GM12878 (cell line): ENCODE results near the gene IVD. TPM values are rescaled to one million over a fixed set of nuclear protein-coding genes. Genes with fewer than 3 reads are reported as not detected.

Source experiments
- ATAC-seq: fragments of 200-7000 bp; cut with Tn5 transposase; 3 replicates; pipeline ENCODE4 v1.9.1; 2020; ENCODE audit warnings: mild to moderate bottlenecking, moderate library complexity
- BruUV-seq: library from RNA; stranded (reverse); fragments of 400-500 nt; replicated peaks from 2 replicates; lab custom pipeline; 2021; lab: Mats Ljungman, UMichigan
- CTCF ChIA-PET: fragments of 300-600 bp; sonication (Branson Sonifier 250); formaldehyde crosslinking; extraction: SDS; loops from one replicate; lab custom pipeline; 2021; ENCODE audit warnings: inconsistent platforms; lab: Yijun Ruan, JAX
- POLR2A ChIA-PET: fragments of 350-600 bp; formaldehyde crosslinking; extraction: SDS; loops from one replicate; lab custom pipeline; 2021; ENCODE audit warnings: inconsistent platforms; lab: Charles Lee
- RAD21 ChIA-PET: fragments of 300-600 bp; sonication (Branson Sonifier 250); formaldehyde crosslinking; loops from one replicate; lab custom pipeline; 2023; ENCODE audit warnings: antibody characterized with exemption; ENCODE audit not compliant: unreplicated experiment; lab: Charles Lee
- SMC1A ChIA-PET: fragments of 300-600 bp; sonication (Branson Sonifier 250); formaldehyde crosslinking; loops from one replicate; lab custom pipeline; 2023; ENCODE audit not compliant: unreplicated experiment, uncharacterized antibody; lab: Charles Lee
- DNase-seq: peaks from one replicate; pipeline ENCODE4 v3.0.0-alpha.2; 2011; ENCODE audit warnings: low read depth, low spot score
- FAIRE-seq: peaks from 3 replicates; lab custom pipeline; 2011; peaks lifted over from hg19 to GRCh38; lab: Jason Lieb, UNC
- H2AFZ ChIP-seq: 2 replicates; pipeline ENCODE4 v1.6.0; 2011; ENCODE audit warnings: low read depth, low read length, control low read depth; ENCODE audit not compliant: control insufficient read depth
- H3K27ac ChIP-seq: 2 replicates; pipeline ENCODE4 v1.5.1; 2011; ENCODE audit warnings: control low read depth; ENCODE audit not compliant: control insufficient read depth, insufficient read depth
- H3K27me3 ChIP-seq, 2 experiments: replicated peaks in 1 of 2; 2 replicates each; pipeline versions ENCODE4 v1.6.0 to v1.6.1; 2011; ENCODE audit warnings: low read length in 1 of 2; ENCODE audit not compliant: control insufficient read depth in 2 of 2, insufficient read depth in 2 of 2
- H3K36me3 ChIP-seq, 2 experiments: 2 replicates each; pipeline ENCODE4 v1.5.1; 2011; ENCODE audit warnings: low read length in 1 of 2; ENCODE audit not compliant: control insufficient read depth in 2 of 2, insufficient read depth in 2 of 2
- H3K4me1 ChIP-seq: 2 replicates; pipeline ENCODE4 v1.6.1; 2011; ENCODE audit warnings: mild to moderate bottlenecking, low read length, moderate library complexity, mixed read lengths; ENCODE audit not compliant: control insufficient read depth, insufficient read depth
- H3K4me2 ChIP-seq: 2 replicates; pipeline ENCODE4 v1.6.0; 2011; ENCODE audit warnings: control low read depth; ENCODE audit not compliant: control insufficient read depth, insufficient read depth
- H3K4me3 ChIP-seq: fragments of 200-600 bp; sonication (generic); 2 replicates; pipeline ENCODE4 v1.5.1; 2016
- H3K79me2 ChIP-seq: 2 replicates; pipeline ENCODE4 v1.6.0; 2011; ENCODE audit warnings: low read length; ENCODE audit not compliant: control insufficient read depth, insufficient read depth
- H3K9ac ChIP-seq: 2 replicates; pipeline ENCODE4 v1.8.0; 2011; ENCODE audit warnings: low read length, control low read depth, mixed read lengths; ENCODE audit not compliant: control insufficient read depth, insufficient read depth
- H3K9me3 ChIP-seq: replicated peaks from 3 replicates; pipeline ENCODE4 v1.5.1; 2011; ENCODE audit warnings: mild to moderate bottlenecking, low read length; ENCODE audit not compliant: control insufficient read depth, insufficient read depth
- H4K20me1 ChIP-seq: 2 replicates; pipeline ENCODE4 v1.6.0; 2011; ENCODE audit not compliant: control insufficient read depth, insufficient read depth
- ASH2L ChIP-seq: fragments of 300-600, 200-600 bp; sonication (generic); IDR thresholded peaks from 2 replicates; pipeline ENCODE4 v1.6.1; 2017; ENCODE audit warnings: low read depth, mild to moderate bottlenecking, borderline replicate concordance
- WGBS: methylation state at CpG from one replicate; pipeline ENCODE4 v1.1.6; 2016; ENCODE audit warnings: low lambda C conversion rate; ENCODE audit not compliant: insufficient replicate concordance, insufficient coverage; ENCODE audit errors: missing lambda C conversion rate; 5-methylcytosine and 5-hydroxymethylcytosine counted together
- in situ Hi-C: fragments of 300-500 bp; cut with MboI; formaldehyde crosslinking; loops from 9 replicates; pipeline ENCODE4 v1.14.3; 2018; ENCODE audit warnings: mixed read lengths
- intact Hi-C: fragments of 100-400 bp; cut with micrococcal nuclease; formaldehyde crosslinking; loops from one replicate; pipeline ENCODE4 v1.14.2; 2022; ENCODE audit not compliant: unreplicated experiment
- polyA plus RNA-seq, 11 experiments: library from polyadenylated mRNA; depleted of rRNA in 4 of 11; unstranded in 6 of 11; stranded (reverse) in 5 of 11; fragments of >200 nt; fragmentation: Nextera tagmentation in 4 of 11; fragmentation: Illumina TruSeq in 1 of 11; extraction: Ambion mirVana in 4 of 11; extraction: Trizol in 1 of 11; gene quantifications; 1 replicate in 1 of 11; 2 replicates in 10 of 11; pipeline versions ENCODE4 v1.2.1 to v1.2.3, GENCODE V29; 2011 to 2016; ENCODE audit warnings: inconsistent platforms in 2 of 11, missing spikeins in 2 of 11, low read depth in 1 of 11
- total RNA-seq, 4 experiments: library from RNA; depleted of rRNA in 3 of 4; stranded (reverse); fragments of >200 nt in 3 of 4; fragmentation: Illumina TruSeq in 1 of 4; extraction: Trizol in 1 of 4; gene quantifications; 2 replicates each; pipeline versions ENCODE4 v1.2.1 to v1.2.3, GENCODE V29; 2013 to 2021
- TF ChIP-seq, protein P1 (sequence below): IDR thresholded peaks from 2 replicates; pipeline ENCODE4 v1.6.1; 2012; ENCODE audit warnings: mild to moderate bottlenecking, low read depth, low read length

IVD gene
- total and polyA plus RNA-seq, 10 of the 15 experiments (the other 5 are each of a cell fraction or from before 2014, with no cell fraction given): 5.3 to 59.8 (median 45.7) TPM

GRCh38 chr15:40365016-40365415 lies 40.6 kb upstream of the IVD start:
- H3K9me3 ChIP-seq: no peaks in the 10 kb centered on the region
- ChIA-PET CTCF (interaction anchor here (0.7 to 7.5 kb wide), 8 partner anchors 13 to 86 kb away, joined by 3 to 58 read pairs (median 6); partner anchors contain the start of gene IVD), RAD21 (interaction anchor here (1.2 kb wide), 1 partner anchor 43 kb away, joined by 3 read pairs; no protein-coding TSS in a partner anchor), SMC1A (no interaction called here), POLR2A (interaction anchor here (0.5 kb wide), 1 partner anchor 60 kb away, joined by 3 read pairs; no protein-coding TSS in a partner anchor)
- H3K27ac ChIP-seq: no peak overlapping the region
- FAIRE-seq (no peak), ATAC-seq (no peak), DNase-seq (no peak)
- no peaks in the 10 kb centered on the region for H4K20me1 ChIP-seq
- BruUV-seq: no TSS peak
- intact Hi-C loops (no loop called here), in situ Hi-C loops (no loop called here)
- H3K4me1 ChIP-seq: peaks cover 8% of the 10 kb centered on the region
- H3K4me3 ChIP-seq: no peak overlapping the region
- no peak overlapping the region for H3K9ac ChIP-seq
- no peaks in the 10 kb centered on the region for H3K36me3 ChIP-seq
- TF ChIP-seq, protein P1, sequence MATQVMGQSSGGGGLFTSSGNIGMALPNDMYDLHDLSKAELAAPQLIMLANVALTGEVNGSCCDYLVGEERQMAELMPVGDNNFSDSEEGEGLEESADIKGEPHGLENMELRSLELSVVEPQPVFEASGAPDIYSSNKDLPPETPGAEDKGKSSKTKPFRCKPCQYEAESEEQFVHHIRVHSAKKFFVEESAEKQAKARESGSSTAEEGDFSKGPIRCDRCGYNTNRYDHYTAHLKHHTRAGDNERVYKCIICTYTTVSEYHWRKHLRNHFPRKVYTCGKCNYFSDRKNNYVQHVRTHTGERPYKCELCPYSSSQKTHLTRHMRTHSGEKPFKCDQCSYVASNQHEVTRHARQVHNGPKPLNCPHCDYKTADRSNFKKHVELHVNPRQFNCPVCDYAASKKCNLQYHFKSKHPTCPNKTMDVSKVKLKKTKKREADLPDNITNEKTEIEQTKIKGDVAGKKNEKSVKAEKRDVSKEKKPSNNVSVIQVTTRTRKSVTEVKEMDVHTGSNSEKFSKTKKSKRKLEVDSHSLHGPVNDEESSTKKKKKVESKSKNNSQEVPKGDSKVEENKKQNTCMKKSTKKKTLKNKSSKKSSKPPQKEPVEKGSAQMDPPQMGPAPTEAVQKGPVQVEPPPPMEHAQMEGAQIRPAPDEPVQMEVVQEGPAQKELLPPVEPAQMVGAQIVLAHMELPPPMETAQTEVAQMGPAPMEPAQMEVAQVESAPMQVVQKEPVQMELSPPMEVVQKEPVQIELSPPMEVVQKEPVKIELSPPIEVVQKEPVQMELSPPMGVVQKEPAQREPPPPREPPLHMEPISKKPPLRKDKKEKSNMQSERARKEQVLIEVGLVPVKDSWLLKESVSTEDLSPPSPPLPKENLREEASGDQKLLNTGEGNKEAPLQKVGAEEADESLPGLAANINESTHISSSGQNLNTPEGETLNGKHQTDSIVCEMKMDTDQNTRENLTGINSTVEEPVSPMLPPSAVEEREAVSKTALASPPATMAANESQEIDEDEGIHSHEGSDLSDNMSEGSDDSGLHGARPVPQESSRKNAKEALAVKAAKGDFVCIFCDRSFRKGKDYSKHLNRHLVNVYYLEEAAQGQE: no peak
- TF ChIP-seq ASH2L: no peak
- H3K27me3 ChIP-seq: no peaks in the 10 kb centered on the region; a peak in 2 of 4 replicates
- no peak overlapping the region for H2AFZ ChIP-seq
- 43% methylated on average over 5 of the region's 5 CpGs for WGBS
- no peaks in the 10 kb centered on the region for H3K79me2 ChIP-seq
- no peak overlapping the region for H3K4me2 ChIP-seq
